Measurements from ENCODE around the gene FOXN3.

Gene FOXN3

GRCh38 chr14:89432226-89432625, 15.2 kb upstream of the FOXN3 start:
- Histone ChIP-seq H3K4me1 (ENCODE audit: control insufficient read depth in 5 of 5, insufficient read depth in 5 of 5, low read length in 5 of 5) (peaks cover 5 to 43% (median 37%) of the 10 kb centered on the region in 5 donors), H3K9ac (ENCODE audit: low read length in 5 of 5) (no peak overlapping the region), H3K36me3 (ENCODE audit: control insufficient read depth in 5 of 5, insufficient read depth in 5 of 5, low read length in 5 of 5) (no peaks in the 10 kb centered on the region), H3K27ac (ENCODE audit: low read depth, low read length) (no peak overlapping the region), H3K9me3 (ENCODE audit: control insufficient read depth in 5 of 5, low read length in 5 of 5) (no peaks in the 10 kb centered on the region), H3K4me3 (ENCODE audit: low read depth in 1 of 5, low read length in 5 of 5) (no peak overlapping the region), H3K27me3 (ENCODE audit: control insufficient read depth in 5 of 5, insufficient read depth in 4 of 5, low read length in 5 of 5) (no peaks in the 10 kb centered on the region)

GRCh38 chr14:89430391-89431236, 13.6 kb upstream of the FOXN3 start:
- H3K27ac ChIP-seq (ENCODE audit: low read depth, low read length) = peak overlapping the region; percentile 55
- H3K36me3 ChIP-seq (ENCODE audit: control insufficient read depth in 5 of 5, insufficient read depth in 5 of 5, low read length in 5 of 5) = no peaks in the 10 kb centered on the region
- H3K9me3 ChIP-seq (ENCODE audit: control insufficient read depth in 5 of 5, low read length in 5 of 5) = peaks cover 0 to 3% (median 0%) of the 10 kb centered on the region in 5 donors
- H3K27me3 ChIP-seq (ENCODE audit: control insufficient read depth in 5 of 5, insufficient read depth in 4 of 5, low read length in 5 of 5) = no peaks in the 10 kb centered on the region
- H3K9ac ChIP-seq (ENCODE audit: low read length in 5 of 5) = peak overlapping the region in 4 of 5 donors; percentile 37 to 57 (median 42)
- H3K4me3 ChIP-seq (ENCODE audit: low read depth in 1 of 5, low read length in 5 of 5) = peak overlapping the region; percentile 37 to 54 (median 48)
- peaks cover 5 to 48% (median 39%) of the 10 kb centered on the region in 5 donors for H3K4me1 ChIP-seq (ENCODE audit: control insufficient read depth in 5 of 5, insufficient read depth in 5 of 5, low read length in 5 of 5)

- Histone ChIP-seq H3K4me3 (ENCODE audit: low read depth in 1 of 5, low read length in 5 of 5) (peak overlapping the region in 4 of 5 donors; percentile 29 to 54 (median 42)), H3K4me1 (ENCODE audit: control insufficient read depth in 5 of 5, insufficient read depth in 5 of 5, low read length in 5 of 5) (peaks cover 5 to 45% (median 37%) of the 10 kb centered on the region in 5 donors), H3K9ac (ENCODE audit: low read length in 5 of 5) (peak overlapping the region in 3 of 5 donors; percentile 51 to 66 (median 56)), H3K27me3 (ENCODE audit: control insufficient read depth in 5 of 5, insufficient read depth in 4 of 5, low read length in 5 of 5) (no peaks in the 10 kb centered on the region), H3K36me3 (ENCODE audit: control insufficient read depth in 5 of 5, insufficient read depth in 5 of 5, low read length in 5 of 5) (no peaks in the 10 kb centered on the region), H3K27ac (ENCODE audit: low read depth, low read length) (peak overlapping the region; percentile 55), H3K9me3 (ENCODE audit: control insufficient read depth in 5 of 5, low read length in 5 of 5) (peaks cover 0 to 4% (median 0%) of the 10 kb centered on the region in 5 donors)
Observed at GRCh38 chr14:89429199-89430181, 12.5 kb upstream of the FOXN3 start.

GRCh38 chr14:89428546-89429198, 11.6 kb upstream of the FOXN3 start:
- peaks cover 5 to 45% (median 37%) of the 10 kb centered on the region in 5 donors for H3K4me1 ChIP-seq (ENCODE audit: control insufficient read depth in 5 of 5, insufficient read depth in 5 of 5, low read length in 5 of 5)
- H3K27me3 ChIP-seq (ENCODE audit: control insufficient read depth in 5 of 5, insufficient read depth in 4 of 5, low read length in 5 of 5) = no peaks in the 10 kb centered on the region
- no peak overlapping the region for H3K9ac ChIP-seq (ENCODE audit: low read length in 5 of 5)
- H3K9me3 ChIP-seq (ENCODE audit: control insufficient read depth in 5 of 5, low read length in 5 of 5) = peaks cover 0 to 4% (median 0%) of the 10 kb centered on the region in 5 donors
- H3K4me3 ChIP-seq (ENCODE audit: low read depth in 1 of 5, low read length in 5 of 5) = peak overlapping the region in 1 of 5 donors; percentile 34
- H3K36me3 ChIP-seq (ENCODE audit: control insufficient read depth in 5 of 5, insufficient read depth in 5 of 5, low read length in 5 of 5) = no peaks in the 10 kb centered on the region
- peak overlapping the region; percentile 55 for H3K27ac ChIP-seq (ENCODE audit: low read depth, low read length)

GRCh38 chr14:89428173-89428523, 11.1 kb upstream of the FOXN3 start:
- peaks cover 5 to 45% (median 37%) of the 10 kb centered on the region in 5 donors for H3K4me1 ChIP-seq (ENCODE audit: control insufficient read depth in 5 of 5, insufficient read depth in 5 of 5, low read length in 5 of 5)
- peak overlapping the region in 1 of 5 donors; percentile 34 for H3K4me3 ChIP-seq (ENCODE audit: low read depth in 1 of 5, low read length in 5 of 5)
- no peak overlapping the region for H3K9ac ChIP-seq (ENCODE audit: low read length in 5 of 5)

GRCh38 chr14:89427426-89428172, 10.6 kb upstream of the FOXN3 start:
- no peaks in the 10 kb centered on the region for H3K36me3 ChIP-seq (ENCODE audit: control insufficient read depth in 5 of 5, insufficient read depth in 5 of 5, low read length in 5 of 5)
- peaks cover 0 to 4% (median 0%) of the 10 kb centered on the region in 5 donors for H3K9me3 ChIP-seq (ENCODE audit: control insufficient read depth in 5 of 5, low read length in 5 of 5)
- H3K27me3 ChIP-seq (ENCODE audit: control insufficient read depth in 5 of 5, insufficient read depth in 4 of 5, low read length in 5 of 5) = no peaks in the 10 kb centered on the region
- peaks cover 5 to 45% (median 42%) of the 10 kb centered on the region in 5 donors for H3K4me1 ChIP-seq (ENCODE audit: control insufficient read depth in 5 of 5, insufficient read depth in 5 of 5, low read length in 5 of 5)
- peak overlapping the region in 1 of 5 donors; percentile 4 for H3K9ac ChIP-seq (ENCODE audit: low read length in 5 of 5)
- peak overlapping the region; percentile 55 for H3K27ac ChIP-seq (ENCODE audit: low read depth, low read length)
- no peak overlapping the region for H3K4me3 ChIP-seq (ENCODE audit: low read depth in 1 of 5, low read length in 5 of 5)

More at GRCh38 chr14:89428173-89428523, 11.1 kb upstream of the FOXN3 start:
- peak overlapping the region; percentile 55 for H3K27ac ChIP-seq (ENCODE audit: low read depth, low read length)
- peaks cover 0 to 4% (median 0%) of the 10 kb centered on the region in 5 donors for H3K9me3 ChIP-seq (ENCODE audit: control insufficient read depth in 5 of 5, low read length in 5 of 5)
- no peaks in the 10 kb centered on the region for H3K36me3 ChIP-seq (ENCODE audit: control insufficient read depth in 5 of 5, insufficient read depth in 5 of 5, low read length in 5 of 5)
- H3K27me3 ChIP-seq (ENCODE audit: control insufficient read depth in 5 of 5, insufficient read depth in 4 of 5, low read length in 5 of 5) = no peaks in the 10 kb centered on the region

- Histone ChIP-seq H3K4me3 (ENCODE audit: low read depth in 1 of 5, low read length in 5 of 5) (no peak overlapping the region), H3K27ac (ENCODE audit: low read depth, low read length) (no peak overlapping the region), H3K36me3 (ENCODE audit: control insufficient read depth in 5 of 5, insufficient read depth in 5 of 5, low read length in 5 of 5) (no peaks in the 10 kb centered on the region), H3K27me3 (ENCODE audit: control insufficient read depth in 5 of 5, insufficient read depth in 4 of 5, low read length in 5 of 5) (no peaks in the 10 kb centered on the region), H3K9ac (ENCODE audit: low read length in 5 of 5) (no peak overlapping the region), H3K4me1 (ENCODE audit: control insufficient read depth in 5 of 5, insufficient read depth in 5 of 5, low read length in 5 of 5) (peaks cover 9 to 46% (median 44%) of the 10 kb centered on the region in 5 donors), H3K9me3 (ENCODE audit: control insufficient read depth in 5 of 5, low read length in 5 of 5) (peaks cover 0 to 4% (median 0%) of the 10 kb centered on the region in 5 donors)
Observed at GRCh38 chr14:89425931-89426330, 8.9 kb upstream of the FOXN3 start.

GRCh38 chr14:89424241-89424640, 7.2 kb upstream of the FOXN3 start:
- no peak overlapping the region for H3K9ac ChIP-seq (ENCODE audit: low read length in 5 of 5)
- peaks cover 0 to 4% (median 0%) of the 10 kb centered on the region in 5 donors for H3K9me3 ChIP-seq (ENCODE audit: control insufficient read depth in 5 of 5, low read length in 5 of 5)
- H3K4me3 ChIP-seq (ENCODE audit: low read depth in 1 of 5, low read length in 5 of 5) = no peak overlapping the region
- H3K27ac ChIP-seq (ENCODE audit: low read depth, low read length) = no peak overlapping the region
- H3K4me1 ChIP-seq (ENCODE audit: control insufficient read depth in 5 of 5, insufficient read depth in 5 of 5, low read length in 5 of 5) = peaks cover 7 to 40% (median 34%) of the 10 kb centered on the region in 5 donors
- H3K36me3 ChIP-seq (ENCODE audit: control insufficient read depth in 5 of 5, insufficient read depth in 5 of 5, low read length in 5 of 5) = no peaks in the 10 kb centered on the region
- H3K27me3 ChIP-seq (ENCODE audit: control insufficient read depth in 5 of 5, insufficient read depth in 4 of 5, low read length in 5 of 5) = no peaks in the 10 kb centered on the region

- no peak overlapping the region for H3K27ac ChIP-seq (ENCODE audit: low read depth, low read length)
- H3K36me3 ChIP-seq (ENCODE audit: control insufficient read depth in 5 of 5, insufficient read depth in 5 of 5, low read length in 5 of 5) = no peaks in the 10 kb centered on the region
- no peaks in the 10 kb centered on the region for H3K27me3 ChIP-seq (ENCODE audit: control insufficient read depth in 5 of 5, insufficient read depth in 4 of 5, low read length in 5 of 5)
- H3K9ac ChIP-seq (ENCODE audit: low read length in 5 of 5) = peak overlapping the region in 1 of 5 donors; percentile 21
- no peak overlapping the region for H3K4me3 ChIP-seq (ENCODE audit: low read depth in 1 of 5, low read length in 5 of 5)
- peaks cover 0 to 4% (median 0%) of the 10 kb centered on the region in 5 donors for H3K9me3 ChIP-seq (ENCODE audit: control insufficient read depth in 5 of 5, low read length in 5 of 5)
- peaks cover 4 to 36% (median 29%) of the 10 kb centered on the region in 5 donors for H3K4me1 ChIP-seq (ENCODE audit: control insufficient read depth in 5 of 5, insufficient read depth in 5 of 5, low read length in 5 of 5)
Observed at GRCh38 chr14:89422952-89423345, 5.9 kb upstream of the FOXN3 start.

Data from subcutaneous abdominal adipose tissue (tissue), 5 donors.